Stimulated activated CD8-positive, alpha-beta memory T cell treated with anti-CD3 and anti-CD28 coated beads, Interleukin-4, amount 100 ng/mL, for 4 hours (primary cell): Measurements from ENCODE around the gene RANGAP1.

ENCODE experiments used
- DNase-seq, 2 donors: peaks; one replicate each; pipeline ENCODE4 v3.0.0-alpha.2; 2020; ENCODE audit warnings: low read depth in 2 of 2, low spot score in 1 of 2

The RANGAP1 gene

GRCh38 chr22:41238570-41239442 lies 47.2 kb downstream of the RANGAP1 start:
- DNase-seq = no peak

DNA sequence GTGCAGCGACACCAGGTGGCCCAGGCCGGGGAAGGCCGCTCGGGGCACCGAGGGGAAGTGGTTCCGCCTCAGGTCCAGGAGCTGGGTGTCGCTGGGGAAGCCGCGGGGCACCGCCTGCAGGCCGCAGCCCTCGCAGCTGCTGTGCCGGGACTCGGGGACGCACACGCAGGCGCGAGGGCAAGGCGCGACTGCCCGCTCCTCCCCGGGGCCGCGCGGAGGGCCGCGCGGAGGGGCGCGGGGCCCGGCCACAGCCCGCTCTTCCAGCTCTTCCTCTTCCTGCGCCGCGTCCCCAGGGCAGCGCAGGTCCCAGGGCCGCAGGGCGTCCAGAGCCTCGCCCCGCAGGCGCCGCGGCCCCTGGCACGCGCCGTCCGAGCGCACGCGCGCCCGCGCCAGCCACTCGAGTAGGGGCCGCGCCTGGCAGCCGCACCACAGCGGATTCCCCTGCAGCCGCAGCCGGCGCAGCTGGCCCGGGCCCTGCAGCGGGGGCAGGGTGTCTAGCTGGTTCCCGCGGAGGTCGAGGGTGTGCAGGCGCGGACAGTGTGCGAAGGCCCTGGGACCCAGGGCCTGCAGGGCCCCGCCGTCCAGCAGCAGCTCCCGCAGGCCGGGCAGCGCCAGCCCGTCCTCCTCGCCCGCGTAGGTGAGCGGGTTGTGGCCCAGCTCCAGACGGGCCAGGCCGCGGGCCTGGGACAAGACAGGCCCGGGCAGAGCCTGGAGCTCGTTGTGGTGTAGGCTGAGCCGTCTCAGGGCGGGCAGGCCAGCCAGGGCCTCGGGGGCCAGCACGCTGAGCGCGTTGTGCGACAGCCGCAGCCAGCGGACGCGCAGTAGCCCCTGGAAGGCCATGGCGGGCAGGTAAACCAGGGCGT lies 48.0 kb downstream of the RANGAP1 start:
- peak; percentile 39 to 49 for DNase-seq

DNA sequence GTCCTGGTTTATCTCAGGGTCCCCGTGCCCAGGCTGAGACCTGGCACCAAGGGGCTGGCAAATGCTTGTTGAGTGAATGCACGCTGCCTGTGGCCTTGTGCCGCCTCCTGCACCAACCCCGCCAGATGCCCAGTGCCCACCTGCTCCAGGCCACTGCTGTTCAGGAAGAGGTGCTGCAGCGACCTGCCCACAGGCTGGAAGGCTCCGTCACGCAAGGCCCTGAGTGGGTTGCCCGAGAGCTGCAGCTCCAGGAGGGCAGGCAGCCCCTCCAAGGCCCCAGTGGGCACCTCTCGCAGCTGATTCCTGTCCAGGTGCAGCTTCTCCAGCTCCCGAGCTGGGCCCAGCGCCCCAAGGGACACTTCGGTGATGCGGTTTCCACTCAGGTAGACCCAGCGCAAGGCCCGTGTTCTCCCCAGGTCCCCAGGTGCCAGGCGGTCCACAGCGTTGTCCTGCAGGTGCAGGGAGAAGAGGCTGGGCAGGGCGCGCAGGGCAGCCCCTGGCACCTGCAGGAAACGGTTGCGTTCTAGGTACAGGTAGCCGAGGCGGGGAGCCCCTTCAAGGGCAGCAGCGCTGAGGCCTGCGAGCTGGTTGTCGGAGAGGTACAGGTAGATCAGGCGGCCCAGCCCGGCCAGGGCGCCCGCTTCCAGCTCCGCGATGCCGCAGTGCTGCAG lies 48.8 kb downstream of the RANGAP1 start:
- no peak for DNase-seq

DNA sequence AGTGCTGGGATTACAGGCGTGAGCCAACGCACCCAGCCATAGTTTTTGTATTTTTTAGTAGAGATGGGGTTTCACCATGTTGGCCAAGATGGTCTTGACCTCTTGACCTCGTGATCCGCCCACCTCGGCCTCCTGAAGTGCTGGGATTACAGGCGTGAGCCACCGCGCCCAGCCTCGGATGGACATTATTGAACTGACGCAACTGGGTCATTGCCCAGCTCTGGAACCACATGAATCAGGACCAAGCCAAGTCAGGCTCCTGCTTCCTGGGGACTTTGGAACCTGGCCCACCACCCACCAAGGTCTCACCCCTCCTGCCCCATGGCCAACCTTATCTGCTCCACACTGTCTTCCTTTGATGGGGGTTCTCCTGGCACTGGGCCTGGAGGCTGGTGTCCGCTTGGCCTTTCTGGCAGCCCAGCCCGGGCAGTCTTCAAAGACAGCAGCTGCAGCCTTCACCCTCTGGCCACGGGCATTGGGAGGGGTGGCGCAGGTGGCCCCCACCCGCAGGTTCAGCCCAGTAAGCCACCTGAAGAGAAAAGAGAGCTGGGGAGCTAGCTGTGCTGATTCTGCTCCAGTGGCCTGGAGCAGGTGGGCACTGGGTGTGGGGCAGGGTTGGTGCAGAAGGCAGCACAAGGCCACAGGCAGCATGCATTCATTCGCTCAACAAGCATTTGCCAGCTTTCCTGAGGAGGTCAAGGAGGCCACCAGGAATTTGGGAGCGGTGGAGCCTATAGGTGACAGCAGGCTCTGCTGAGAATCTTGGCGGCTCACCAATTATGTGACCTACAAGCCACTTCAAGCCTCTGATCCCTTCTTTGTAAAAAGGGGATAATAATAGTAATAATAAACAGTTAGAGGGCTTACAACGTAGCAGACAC lies 50.9 kb downstream of the RANGAP1 start:
- no peak for DNase-seq

DNA sequence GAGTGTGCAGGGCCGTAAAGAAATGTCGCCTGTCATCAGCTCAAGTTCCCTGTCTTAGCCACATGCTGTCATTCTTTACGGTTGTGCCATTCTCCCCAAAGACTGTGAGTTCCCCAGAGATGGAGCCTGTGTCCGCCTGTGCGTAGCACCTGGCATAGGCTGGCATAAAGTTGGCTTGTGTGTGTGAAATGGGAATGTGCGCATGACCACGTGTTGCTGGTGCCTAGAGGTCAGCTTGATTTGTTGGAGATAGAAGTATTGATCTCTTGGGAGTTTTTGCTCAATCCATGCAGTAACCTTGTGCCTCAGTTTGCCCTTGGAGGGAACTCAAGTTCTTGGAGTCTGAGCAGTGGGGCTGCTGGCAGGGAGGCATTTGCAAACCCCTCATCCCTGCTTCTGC lies 54.6 kb downstream of the RANGAP1 start:
- no peak for DNase-seq

GRCh38 chr22:41230401-41230785 lies 55.6 kb downstream of the RANGAP1 start:
- no peak for DNase-seq

- DNase-seq = no peak
Observed at GRCh38 chr22:41229730-41230400, 56.1 kb downstream of the RANGAP1 start.

GRCh38 chr22:41229215-41229614 lies 56.8 kb downstream of the RANGAP1 start:
- no peak for DNase-seq

DNA sequence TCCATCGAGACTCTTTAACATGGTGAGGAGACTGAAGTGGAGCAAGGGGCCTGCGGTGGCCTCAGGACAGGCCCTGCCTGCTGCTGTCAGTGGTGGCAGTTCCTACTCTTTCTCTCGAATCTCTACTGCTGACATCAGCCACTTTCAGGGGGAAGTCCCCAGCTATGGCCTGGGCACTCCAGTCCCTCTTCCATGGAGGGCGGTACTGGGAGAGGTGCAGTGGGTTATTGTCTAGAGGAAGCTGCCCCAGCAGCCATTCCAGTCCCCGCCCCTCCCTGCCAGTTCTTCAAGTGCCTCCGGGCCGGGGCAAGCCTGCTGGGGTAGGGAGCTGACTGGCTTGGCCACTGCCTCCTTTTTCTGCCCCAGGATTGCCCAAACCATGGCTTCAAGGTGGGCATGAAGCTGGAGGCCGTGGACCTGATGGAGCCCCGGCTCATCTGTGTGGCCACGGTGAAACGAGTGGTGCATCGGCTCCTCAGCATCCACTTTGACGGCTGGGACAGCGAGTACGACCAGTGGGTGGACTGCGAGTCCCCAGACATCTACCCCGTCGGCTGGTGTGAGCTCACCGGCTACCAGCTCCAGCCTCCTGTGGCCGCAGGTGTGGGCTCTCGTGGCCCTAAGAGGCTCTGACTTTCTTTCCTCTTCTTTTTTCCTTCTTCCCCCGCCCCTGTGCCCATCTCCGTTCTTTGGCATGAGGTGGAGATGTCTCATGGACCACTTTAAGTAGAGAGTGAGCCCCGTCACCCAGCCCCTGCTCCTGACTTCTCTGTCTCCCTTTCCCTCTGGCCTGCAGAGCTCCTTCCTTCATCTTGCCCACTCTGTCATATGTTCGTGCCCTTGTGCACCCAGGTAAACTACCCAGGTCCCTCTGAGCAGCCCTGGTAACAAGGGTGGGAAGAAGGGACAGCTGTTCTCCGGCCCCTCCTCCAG lies 59.0 kb downstream of the RANGAP1 start:
- DNase-seq = no peak

DNA sequence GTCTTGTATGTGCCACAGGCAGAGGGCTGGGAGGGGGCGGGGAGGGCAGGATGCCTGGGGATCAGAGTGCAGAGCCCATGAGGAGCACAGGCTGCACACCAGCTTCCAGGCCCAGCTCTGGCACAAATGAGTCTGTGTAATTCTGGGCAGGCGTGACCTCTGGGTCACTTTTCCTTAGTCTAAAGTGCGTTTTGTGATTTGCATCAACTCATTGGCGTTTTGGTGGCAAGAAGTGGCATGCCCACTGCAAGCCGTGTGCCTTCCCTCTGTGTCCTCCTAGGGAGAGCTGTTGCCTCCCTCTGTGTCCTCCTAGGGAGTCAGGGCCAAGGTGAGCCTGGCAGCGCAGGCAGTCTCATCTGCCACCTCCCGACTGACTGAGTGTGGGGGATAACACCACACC lies 62.5 kb downstream of the RANGAP1 start:
- no peak for DNase-seq

DNA sequence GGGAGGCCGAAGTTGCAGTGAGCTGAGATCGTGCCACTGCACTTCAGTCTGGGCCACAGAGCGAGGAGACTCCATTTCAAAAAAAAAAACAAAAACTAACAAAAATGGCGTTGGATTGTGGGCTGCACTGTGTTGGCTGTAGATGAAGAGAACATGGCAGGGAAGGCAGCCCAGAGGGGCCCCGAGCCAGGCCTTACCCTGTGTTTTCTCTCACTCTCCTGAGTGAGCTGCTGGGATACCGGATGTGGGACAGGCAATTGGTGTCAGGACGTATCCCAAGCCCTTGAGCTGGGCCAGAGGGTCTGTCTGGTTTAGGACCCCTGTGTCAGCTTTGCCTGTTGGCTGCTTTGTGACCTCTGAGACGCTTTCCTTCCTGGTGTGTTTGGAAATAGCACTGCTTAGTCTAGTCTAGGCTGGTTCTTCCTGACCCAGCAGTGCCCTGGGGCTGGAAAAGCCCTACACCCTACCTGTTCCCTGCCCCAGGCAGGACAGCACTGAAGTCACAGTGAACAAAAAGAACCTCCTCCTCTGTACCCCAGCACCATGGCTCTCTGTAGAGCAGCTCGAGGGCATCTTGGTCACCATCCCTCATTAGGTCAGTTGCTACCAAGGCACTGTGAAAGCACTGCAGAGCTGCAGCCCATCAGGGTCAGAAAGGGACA lies 63.0 kb downstream of the RANGAP1 start:
- DNase-seq = no peak

DNA sequence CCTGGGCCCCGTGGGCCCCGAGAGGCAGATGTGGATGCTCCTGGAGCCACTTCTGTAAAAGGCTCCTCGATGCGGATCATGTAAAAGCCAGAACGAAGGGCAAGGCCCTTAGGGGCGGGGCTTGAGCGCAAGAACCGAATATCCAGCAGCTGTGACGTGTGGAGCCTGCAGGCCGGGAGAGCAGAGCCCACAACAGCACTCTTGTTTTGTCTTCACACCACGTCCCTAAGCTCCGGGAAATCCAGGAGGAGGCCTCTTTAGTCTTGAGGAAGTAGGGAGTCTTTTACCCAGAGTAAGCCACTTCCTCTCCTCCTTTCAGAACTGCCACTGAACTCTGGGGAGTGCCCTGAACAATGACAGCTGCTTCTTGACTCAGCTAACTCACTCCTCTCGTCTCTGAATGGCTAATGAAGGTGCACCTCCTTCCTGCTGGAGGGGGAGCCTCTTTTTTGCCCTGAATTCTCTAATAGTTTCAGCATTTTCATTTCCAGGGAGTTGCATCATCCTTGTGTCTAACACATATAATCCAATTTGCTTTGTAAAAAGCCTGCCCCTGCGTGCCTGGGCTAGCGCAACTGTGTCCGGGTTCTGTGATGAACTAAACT lies 68.3 kb downstream of the RANGAP1 start:
- DNase-seq = no peak

DNA sequence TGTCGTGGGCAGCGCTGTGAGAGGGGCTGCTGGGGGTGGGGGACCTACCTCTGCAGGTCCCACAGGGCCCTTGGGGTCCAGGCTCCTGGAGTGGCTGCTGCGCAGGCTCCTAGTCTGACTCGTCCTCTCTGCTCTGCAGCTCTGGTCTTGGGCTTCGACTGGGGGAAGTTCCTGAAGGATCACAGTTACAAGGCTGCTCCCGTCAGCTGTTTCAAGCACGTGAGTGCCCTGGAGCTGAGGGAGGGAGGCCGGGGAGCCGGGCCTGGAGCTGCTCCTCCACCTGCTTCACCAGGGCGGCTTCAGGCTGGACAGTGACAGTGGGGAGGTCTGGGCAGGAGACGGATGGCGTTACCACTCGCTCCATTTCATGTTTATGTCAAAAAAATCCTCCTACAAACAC lies 69.0 kb downstream of the RANGAP1 start:
- DNase-seq = no peak

GRCh38 chr22:41215926-41216325 lies 70.1 kb downstream of the RANGAP1 start:
- no peak for DNase-seq

- no peak for DNase-seq
Observed at GRCh38 chr22:41215409-41215808, 70.6 kb downstream of the RANGAP1 start.

- DNase-seq = no peak
Observed at GRCh38 chr22:41206719-41207118, 79.3 kb downstream of the RANGAP1 start.

- DNase-seq = peak; percentile 95 to 97
Observed at GRCh38 chr22:41204992-41205900, 80.7 kb downstream of the RANGAP1 start, which contains the start of gene L3MBTL2. Gene L3MBTL2, plus strand, starts transcription at chr22:41205312. Its CDS starts 51 bp downstream, at chr22:41205363.
